Fibroblast of lung (primary cell): ENCODE measurements around the gene ZNF525. TPM values are rescaled to one million over a fixed set of nuclear protein-coding genes. Genes with fewer than 3 reads are reported as not detected.
A peak's percentile ranks its signal among the peaks of the same experiment; 100 is the strongest.

Experiments
- DNase-seq, 2 donors: peaks; one replicate each; pipeline versions ENCODE4 v3.0.0 to v3.0.0-alpha.2; 2010; ENCODE audit warnings: low read depth in 2 of 2
- H2AFZ ChIP-seq: 2 replicates; pipeline ENCODE4 v1.5.1; 2012; ENCODE audit warnings: low read length, control low read depth, inconsistent platforms
- H3K27ac ChIP-seq: 2 replicates; pipeline ENCODE4 v1.5.1; 2011; ENCODE audit warnings: low read length, control low read depth; ENCODE audit not compliant: insufficient read depth
- H3K27me3 ChIP-seq: 2 replicates; pipeline ENCODE4 v1.5.1; 2011; ENCODE audit warnings: mild to moderate bottlenecking, low read length; ENCODE audit not compliant: control insufficient read depth, insufficient read depth
- H3K36me3 ChIP-seq: 2 replicates; pipeline ENCODE4 v1.5.1; 2011; ENCODE audit warnings: low read length; ENCODE audit not compliant: control insufficient read depth, insufficient read depth
- H3K4me1 ChIP-seq: 2 replicates; pipeline ENCODE4 v1.5.1; 2011; ENCODE audit warnings: low read length; ENCODE audit not compliant: control insufficient read depth, insufficient read depth; ENCODE audit errors: extremely low read depth
- H3K4me2 ChIP-seq: 2 replicates; pipeline ENCODE4 v1.5.1; 2011; ENCODE audit warnings: low read length, control low read depth; ENCODE audit not compliant: insufficient read depth; ENCODE audit errors: extremely low read depth
- H3K4me3 ChIP-seq, 4 experiments: fragments of 200-600 bp in 1 of 4; sonication (generic) in 1 of 4; replicated peaks in 1 of 4; 2 replicates each; pipeline ENCODE4 v1.5.1; 2011 to 2016; ENCODE audit warnings: low read length in 4 of 4, low read depth in 3 of 4, mild to moderate bottlenecking in 3 of 4, control low read depth in 2 of 4, inconsistent platforms in 1 of 4, mixed read lengths in 1 of 4; ENCODE audit not compliant: insufficient read depth in 1 of 4; ENCODE audit errors: control extremely low read depth in 1 of 4
- H3K79me2 ChIP-seq: 2 replicates; pipeline ENCODE4 v1.5.1; 2012; ENCODE audit warnings: mild to moderate bottlenecking, low read length, inconsistent platforms; ENCODE audit not compliant: control insufficient read depth, insufficient read depth
- H3K9ac ChIP-seq: 2 replicates; pipeline ENCODE4 v1.5.1; 2011; ENCODE audit warnings: mild to moderate bottlenecking, low read length, control low read depth; ENCODE audit not compliant: insufficient read depth
- H3K9me3 ChIP-seq: 2 replicates; pipeline ENCODE4 v1.5.1; 2012; ENCODE audit warnings: low read depth, low read length; ENCODE audit not compliant: control insufficient read depth, insufficient read depth
- H4K20me1 ChIP-seq: 2 replicates; pipeline ENCODE4 v1.5.1; 2011; ENCODE audit warnings: low read length; ENCODE audit not compliant: control insufficient read depth, insufficient read depth; ENCODE audit errors: extremely low read depth
- EZH2 ChIP-seq: IDR thresholded peaks from 2 replicates; pipeline ENCODE4 v1.5.1; 2012; ENCODE audit warnings: low read length, control low read depth, mild to moderate bottlenecking; ENCODE audit errors: missing control alignments
- polyA plus RNA-seq, 2 donors: library from polyadenylated mRNA; depleted of rRNA in 1 of 2; stranded (reverse) in 1 of 2; unstranded in 1 of 2; fragments of >200 nt; gene quantifications; 2 replicates each; pipeline ENCODE4 v1.2.1, GENCODE V29; 2011 to 2012; ENCODE audit warnings: missing spikeins in 1 of 2
- total RNA-seq: library from RNA; depleted of rRNA; stranded (reverse); fragments of >200 nt; gene quantifications from 2 replicates; pipeline ENCODE4 v1.2.1, GENCODE V29; 2014
- TF ChIP-seq, protein P1 (sequence below), 2 donors: IDR thresholded peaks in 1 of 2; conservative IDR thresholded peaks in 1 of 2; 1 replicate in 1 of 2; 2 replicates in 1 of 2; pipeline ENCODE4 v1.5.1; 2011 to 2012; ENCODE audit warnings: low read length in 2 of 2, control low read depth in 1 of 2, inconsistent platforms in 1 of 2, low read depth in 1 of 2, mild to moderate bottlenecking in 1 of 2

The ZNF525 gene
- total and polyA plus RNA-seq, 2 donors (not counting 1 experiment from before 2014, with no cell fraction given), result 4.8 to 6.8 TPM

DNA sequence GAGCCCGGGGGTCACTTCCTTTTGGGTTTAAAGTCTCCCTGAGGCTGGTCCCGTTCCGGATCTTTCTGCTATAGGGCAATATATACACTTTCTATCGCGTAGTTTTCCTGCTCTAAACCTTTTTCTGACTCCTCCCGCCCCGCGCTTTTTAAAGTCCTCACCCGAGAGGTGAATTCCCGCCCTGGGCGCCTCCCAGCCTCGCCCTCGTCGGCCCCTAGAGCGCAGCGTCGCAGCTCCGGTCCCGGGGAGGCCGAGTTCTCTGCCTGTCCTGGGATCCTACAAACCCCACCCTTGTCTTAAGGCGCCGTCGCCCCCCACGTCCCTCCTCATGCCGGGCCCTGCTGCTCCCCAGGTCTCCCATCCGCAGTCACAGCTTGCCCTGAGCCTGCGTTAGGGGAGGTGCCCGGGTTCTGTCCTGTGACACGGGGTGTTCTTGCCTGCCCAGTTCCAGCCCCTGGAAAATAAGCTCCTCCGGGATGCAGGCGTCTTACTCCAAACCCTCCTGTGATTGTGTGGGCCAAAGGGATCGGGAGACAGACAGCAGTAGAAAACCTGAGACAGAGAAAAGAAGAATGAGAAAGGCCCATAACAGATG lies 491 bp downstream of the ZNF525 start:
- no peaks in the 10 kb centered on the region for H3K79me2 ChIP-seq
- peak overlapping the region; percentile 28 for H2AFZ ChIP-seq
- peak overlapping the region; percentile 39 to 67 (median 52) for H3K4me3 ChIP-seq
- H3K9ac ChIP-seq, result peak overlapping the region; percentile 51
- H3K4me1 ChIP-seq, result no peaks in the 10 kb centered on the region
- peak overlapping the region; percentile 53 for H3K4me2 ChIP-seq
- no peaks in the 10 kb centered on the region for H3K27me3 ChIP-seq
- H3K9me3 ChIP-seq, result no peaks in the 10 kb centered on the region
- H3K36me3 ChIP-seq, result no peaks in the 10 kb centered on the region
- H4K20me1 ChIP-seq, result no peaks in the 10 kb centered on the region
- TF ChIP-seq EZH2, result no peak
- TF ChIP-seq, protein P1, sequence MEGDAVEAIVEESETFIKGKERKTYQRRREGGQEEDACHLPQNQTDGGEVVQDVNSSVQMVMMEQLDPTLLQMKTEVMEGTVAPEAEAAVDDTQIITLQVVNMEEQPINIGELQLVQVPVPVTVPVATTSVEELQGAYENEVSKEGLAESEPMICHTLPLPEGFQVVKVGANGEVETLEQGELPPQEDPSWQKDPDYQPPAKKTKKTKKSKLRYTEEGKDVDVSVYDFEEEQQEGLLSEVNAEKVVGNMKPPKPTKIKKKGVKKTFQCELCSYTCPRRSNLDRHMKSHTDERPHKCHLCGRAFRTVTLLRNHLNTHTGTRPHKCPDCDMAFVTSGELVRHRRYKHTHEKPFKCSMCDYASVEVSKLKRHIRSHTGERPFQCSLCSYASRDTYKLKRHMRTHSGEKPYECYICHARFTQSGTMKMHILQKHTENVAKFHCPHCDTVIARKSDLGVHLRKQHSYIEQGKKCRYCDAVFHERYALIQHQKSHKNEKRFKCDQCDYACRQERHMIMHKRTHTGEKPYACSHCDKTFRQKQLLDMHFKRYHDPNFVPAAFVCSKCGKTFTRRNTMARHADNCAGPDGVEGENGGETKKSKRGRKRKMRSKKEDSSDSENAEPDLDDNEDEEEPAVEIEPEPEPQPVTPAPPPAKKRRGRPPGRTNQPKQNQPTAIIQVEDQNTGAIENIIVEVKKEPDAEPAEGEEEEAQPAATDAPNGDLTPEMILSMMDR (conservative IDR thresholded peaks at IDR 0.05 in 1 of 2, IDR thresholded peaks at IDR 0.05 in 1 of 2; ENCODE audit: low read depth in 1 of 2, low read length in 2 of 2), result no peak
- DNase-seq, result no peak
- H3K27ac ChIP-seq, result no peak overlapping the region

DNA sequence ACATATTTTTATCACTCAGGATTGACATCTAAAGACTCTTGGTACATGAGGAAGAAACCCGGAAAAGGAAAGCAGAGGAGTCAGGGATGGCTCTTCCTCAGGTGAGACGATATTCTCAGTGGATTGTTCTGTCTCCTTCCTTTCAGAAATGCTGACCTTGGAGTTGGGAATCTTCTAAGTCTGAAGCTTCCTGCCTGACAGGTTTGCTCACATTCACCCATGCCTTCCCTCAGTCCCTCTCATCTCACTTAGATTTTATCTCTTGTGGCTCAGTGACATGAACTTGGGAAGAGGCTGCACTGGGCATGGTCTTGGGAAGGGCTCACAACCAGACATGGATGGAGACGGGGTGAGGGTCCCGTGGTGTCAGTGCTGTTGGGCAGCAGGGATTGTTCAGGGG lies 6.7 kb downstream of the ZNF525 start:
- no peak for DNase-seq
- no peak for TF ChIP-seq EZH2
- Histone ChIP-seq H2AFZ (no peak overlapping the region), H3K4me3 (no peak overlapping the region), H3K9me3 (no peaks in the 10 kb centered on the region), H4K20me1 (no peaks in the 10 kb centered on the region), H3K27me3 (no peaks in the 10 kb centered on the region), H3K27ac (no peak overlapping the region), H3K79me2 (no peaks in the 10 kb centered on the region), H3K36me3 (no peaks in the 10 kb centered on the region), H3K9ac (no peak overlapping the region), H3K4me1 (no peaks in the 10 kb centered on the region), H3K4me2 (no peak overlapping the region)

DNA sequence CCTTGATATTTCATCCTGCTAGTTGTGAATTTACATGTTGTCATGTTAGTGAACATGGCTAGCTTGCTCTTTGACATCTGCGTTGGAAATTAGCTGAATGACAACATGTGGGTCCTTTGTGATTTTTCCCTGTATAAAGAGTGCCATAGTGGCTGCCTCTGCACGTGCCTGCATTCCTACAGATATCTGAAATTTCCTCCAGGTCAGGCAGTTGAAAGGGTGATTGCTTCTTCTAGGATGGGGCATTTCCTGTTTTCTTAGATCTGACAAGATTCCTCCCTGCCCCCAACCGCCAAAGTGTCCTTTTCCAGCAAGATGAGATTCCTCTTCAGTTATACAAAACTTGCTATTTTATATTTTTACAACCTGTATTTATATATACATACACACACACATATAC lies 8.8 kb downstream of the ZNF525 start:
- H3K4me2 ChIP-seq, result no peak overlapping the region
- no peaks in the 10 kb centered on the region for H3K36me3 ChIP-seq
- H4K20me1 ChIP-seq, result no peaks in the 10 kb centered on the region
- H3K27me3 ChIP-seq, result no peaks in the 10 kb centered on the region
- no peaks in the 10 kb centered on the region for H3K9me3 ChIP-seq
- DNase-seq, result no peak
- no peak overlapping the region for H3K4me3 ChIP-seq
- TF ChIP-seq, protein P1 (conservative IDR thresholded peaks at IDR 0.05 in 1 of 2, IDR thresholded peaks at IDR 0.05 in 1 of 2; ENCODE audit: low read depth in 1 of 2, low read length in 2 of 2), result no peak
- TF ChIP-seq EZH2, result no peak
- no peaks in the 10 kb centered on the region for H3K79me2 ChIP-seq
- H3K9ac ChIP-seq, result no peak overlapping the region
- no peak overlapping the region for H2AFZ ChIP-seq
- H3K27ac ChIP-seq, result no peak overlapping the region
- no peaks in the 10 kb centered on the region for H3K4me1 ChIP-seq
